ENCODE data around the gene NIN.
A peak's percentile ranks its signal among the peaks of the same experiment; 100 is the strongest.

Gene NIN

DNA sequence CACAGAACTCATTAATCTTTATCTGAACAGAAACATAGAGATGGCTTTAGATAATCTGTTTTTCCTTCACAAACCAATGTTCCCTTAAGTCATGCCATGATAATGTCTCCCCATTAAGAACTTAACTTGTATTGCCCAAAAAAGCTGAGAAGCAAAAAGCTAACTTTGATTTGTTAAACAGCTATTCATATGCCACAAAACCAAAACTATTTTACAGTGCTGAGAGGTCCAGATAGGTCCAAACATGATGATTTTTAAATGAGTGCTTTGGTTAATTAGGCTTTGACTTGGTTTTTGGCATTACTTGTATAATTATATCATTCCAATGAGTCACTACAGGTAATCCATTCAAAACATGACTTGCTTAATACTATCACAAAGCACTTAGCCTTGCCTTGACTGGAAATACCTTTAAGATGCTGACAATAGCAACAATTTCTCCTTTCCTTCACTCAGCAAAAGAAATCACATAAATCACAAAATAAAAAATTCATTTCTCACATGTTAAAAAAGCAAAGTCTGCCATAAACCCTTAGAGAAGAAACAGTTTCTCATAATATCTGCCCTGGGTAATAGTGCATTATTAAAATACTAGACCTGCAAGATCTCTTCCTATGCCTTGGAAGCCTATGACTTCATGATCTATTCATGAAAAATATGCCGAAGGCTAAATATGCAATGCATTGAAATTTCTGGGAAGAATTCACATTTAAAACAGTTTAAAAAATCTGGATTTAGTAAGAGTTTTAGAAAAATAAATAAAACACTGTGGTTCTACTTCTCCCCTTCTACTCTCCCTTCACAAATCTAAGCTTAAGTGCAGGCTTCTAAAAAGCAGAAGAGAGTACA is 110.8 kb downstream of the NIN start:
- TF ChIP-seq, protein P1, sequence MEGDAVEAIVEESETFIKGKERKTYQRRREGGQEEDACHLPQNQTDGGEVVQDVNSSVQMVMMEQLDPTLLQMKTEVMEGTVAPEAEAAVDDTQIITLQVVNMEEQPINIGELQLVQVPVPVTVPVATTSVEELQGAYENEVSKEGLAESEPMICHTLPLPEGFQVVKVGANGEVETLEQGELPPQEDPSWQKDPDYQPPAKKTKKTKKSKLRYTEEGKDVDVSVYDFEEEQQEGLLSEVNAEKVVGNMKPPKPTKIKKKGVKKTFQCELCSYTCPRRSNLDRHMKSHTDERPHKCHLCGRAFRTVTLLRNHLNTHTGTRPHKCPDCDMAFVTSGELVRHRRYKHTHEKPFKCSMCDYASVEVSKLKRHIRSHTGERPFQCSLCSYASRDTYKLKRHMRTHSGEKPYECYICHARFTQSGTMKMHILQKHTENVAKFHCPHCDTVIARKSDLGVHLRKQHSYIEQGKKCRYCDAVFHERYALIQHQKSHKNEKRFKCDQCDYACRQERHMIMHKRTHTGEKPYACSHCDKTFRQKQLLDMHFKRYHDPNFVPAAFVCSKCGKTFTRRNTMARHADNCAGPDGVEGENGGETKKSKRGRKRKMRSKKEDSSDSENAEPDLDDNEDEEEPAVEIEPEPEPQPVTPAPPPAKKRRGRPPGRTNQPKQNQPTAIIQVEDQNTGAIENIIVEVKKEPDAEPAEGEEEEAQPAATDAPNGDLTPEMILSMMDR (conservative IDR thresholded peaks at IDR 0.05; ENCODE audit: low read depth, low read length), result no peak
- DNase-seq (ENCODE audit: low read depth), result no peak
- H3K4me3 ChIP-seq (ENCODE audit: low read length), result no peak overlapping the region

DNA sequence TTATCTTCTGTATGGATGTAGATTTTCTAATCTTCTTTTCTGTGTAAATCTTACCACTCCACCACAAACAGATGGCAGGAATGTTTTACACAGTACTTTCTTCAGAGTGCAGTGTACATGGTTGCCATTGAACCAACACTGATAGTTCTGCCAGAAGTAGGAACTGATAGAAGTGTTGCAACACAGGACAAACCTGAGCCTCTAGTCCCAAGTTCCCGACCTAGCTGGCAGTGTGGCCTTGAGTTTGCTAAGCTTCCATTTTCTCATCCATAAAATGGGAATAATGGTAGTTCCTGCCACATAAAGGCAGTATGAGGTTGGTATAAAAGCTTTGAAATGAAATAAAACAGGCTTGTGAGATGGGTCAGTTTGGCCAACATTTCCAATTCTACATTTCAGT is 112.0 kb downstream of the NIN start:
- no peak overlapping the region for H3K4me3 ChIP-seq (ENCODE audit: low read length)
- TF ChIP-seq, protein P1 (conservative IDR thresholded peaks at IDR 0.05; ENCODE audit: low read depth, low read length), result no peak
- DNase-seq (ENCODE audit: low read depth), result no peak

DNA sequence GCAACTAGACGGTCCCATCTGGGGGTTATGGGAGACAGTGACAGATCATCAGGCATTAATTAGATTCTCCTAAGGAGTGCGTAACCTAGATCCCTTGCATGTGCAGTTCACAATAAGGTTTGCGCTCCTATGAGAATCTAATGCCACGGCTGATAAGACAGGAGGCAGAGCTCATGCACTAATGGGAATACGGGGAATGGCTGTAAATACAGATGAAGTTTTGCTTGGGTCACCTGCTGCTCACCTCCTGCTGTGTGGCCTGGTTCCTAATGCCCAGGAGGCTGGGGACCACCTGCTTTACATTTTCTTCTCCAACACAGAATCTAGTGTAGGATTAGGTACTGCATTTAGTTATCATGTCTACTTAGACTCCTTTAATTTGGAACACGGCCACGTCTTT is 113.2 kb downstream of the NIN start:
- no peak overlapping the region for H3K4me3 ChIP-seq (ENCODE audit: low read length)
- DNase-seq (ENCODE audit: low read depth), result no peak
- TF ChIP-seq, protein P1 (conservative IDR thresholded peaks at IDR 0.05; ENCODE audit: low read depth, low read length), result no peak

DNA sequence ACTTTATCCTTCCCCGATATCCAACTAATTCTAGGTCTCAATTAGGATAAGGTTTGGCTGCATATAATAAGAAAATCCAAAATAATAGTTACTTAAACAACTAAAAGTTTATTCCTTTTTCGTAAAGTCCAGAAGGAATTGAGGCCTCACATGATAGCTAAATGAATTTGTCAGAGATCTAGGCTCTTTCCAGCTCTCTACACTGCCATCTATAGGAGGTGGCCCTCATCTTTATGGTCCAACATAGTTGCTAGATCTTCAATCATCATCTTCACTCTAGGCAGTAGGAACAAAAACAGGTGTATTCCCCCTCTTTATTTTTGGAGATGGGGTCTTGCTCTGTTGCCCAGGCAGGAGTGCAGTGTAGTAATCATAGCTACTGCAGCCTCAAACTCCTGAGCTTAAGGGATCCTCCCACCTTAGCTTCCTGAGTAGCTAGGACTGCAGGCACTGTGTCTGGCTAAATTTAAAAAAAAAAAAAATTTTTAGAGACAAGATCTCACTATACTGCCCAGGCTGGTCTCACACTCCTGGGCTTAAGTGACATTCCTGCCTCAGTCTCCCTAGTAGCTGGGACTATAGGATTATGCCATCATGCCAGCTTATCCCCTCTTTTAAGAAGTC is 116.4 kb downstream of the NIN start:
- no peak overlapping the region for H3K4me3 ChIP-seq (ENCODE audit: low read length)
- TF ChIP-seq, protein P1 (conservative IDR thresholded peaks at IDR 0.05; ENCODE audit: low read depth, low read length), result peak; percentile 60
- DNase-seq (ENCODE audit: low read depth), result no peak

DNA sequence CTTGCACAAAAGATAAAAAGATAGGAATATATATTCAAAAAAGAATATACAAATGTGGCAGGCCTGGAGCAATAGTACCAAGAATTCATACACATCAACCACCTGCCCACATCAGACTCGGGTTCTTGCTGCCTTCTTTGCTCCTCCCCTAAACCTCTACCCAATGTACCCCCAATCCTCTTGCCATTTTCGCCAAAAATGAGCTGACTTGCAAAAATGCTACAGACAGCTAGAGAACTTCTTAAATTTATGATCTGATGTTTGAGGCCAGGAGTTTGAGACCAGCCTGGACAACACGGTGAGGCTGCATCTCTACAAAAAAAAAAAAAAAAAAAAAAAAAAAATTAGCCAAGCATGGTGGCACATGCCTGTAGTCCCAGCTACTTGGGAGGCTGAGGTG is 119.9 kb downstream of the NIN start:
- H3K4me3 ChIP-seq (ENCODE audit: low read length), result no peak overlapping the region
- TF ChIP-seq, protein P1 (conservative IDR thresholded peaks at IDR 0.05; ENCODE audit: low read depth, low read length), result no peak
- DNase-seq (ENCODE audit: low read depth), result no peak

DNA sequence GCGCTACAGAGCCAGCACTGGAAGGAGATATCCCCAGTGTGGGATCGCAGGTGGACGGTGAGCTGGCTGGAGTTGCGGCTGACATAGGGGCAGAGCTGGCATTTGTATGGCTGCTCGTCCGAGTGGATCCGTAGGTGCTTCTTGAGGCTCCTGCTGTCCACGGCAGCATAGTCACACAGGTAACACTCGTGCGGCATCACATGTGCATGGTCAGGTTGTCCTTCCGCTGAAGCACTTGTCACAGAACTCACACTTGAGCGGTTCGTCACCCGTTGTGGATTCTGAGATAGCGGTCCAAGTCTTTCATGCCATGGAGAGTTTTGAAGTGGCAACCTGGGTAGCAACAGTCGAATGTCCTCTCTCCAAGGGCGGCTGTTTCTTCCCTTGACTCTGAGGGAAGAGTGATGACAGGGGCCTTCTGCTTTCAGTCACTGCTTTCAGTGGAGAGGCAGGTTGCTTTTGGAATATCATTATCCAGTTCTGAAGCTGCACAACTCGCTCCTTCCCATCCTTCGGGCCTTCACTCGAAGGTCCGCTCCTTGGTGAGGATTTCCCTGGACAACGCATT is 125.9 kb downstream of the NIN start:
- no peak for DNase-seq (ENCODE audit: low read depth)
- no peak overlapping the region for H3K4me3 ChIP-seq (ENCODE audit: low read length)
- TF ChIP-seq, protein P1 (conservative IDR thresholded peaks at IDR 0.05; ENCODE audit: low read depth, low read length), result no peak
